Tracheal epithelial cell (primary cell): ENCODE measurements around the gene TCERG1. TPM values are rescaled to one million over a fixed set of nuclear protein-coding genes. Genes with fewer than 3 reads are reported as not detected.

Experiments used
- total RNA-seq: library from RNA; depleted of rRNA; stranded (reverse); fragments of >200 nt; gene quantifications from 2 replicates; pipeline ENCODE4 v1.2.1, GENCODE V29; 2014

Gene TCERG1
- total RNA-seq = 21.9 and 43.3 TPM in 2 replicates

DNA sequence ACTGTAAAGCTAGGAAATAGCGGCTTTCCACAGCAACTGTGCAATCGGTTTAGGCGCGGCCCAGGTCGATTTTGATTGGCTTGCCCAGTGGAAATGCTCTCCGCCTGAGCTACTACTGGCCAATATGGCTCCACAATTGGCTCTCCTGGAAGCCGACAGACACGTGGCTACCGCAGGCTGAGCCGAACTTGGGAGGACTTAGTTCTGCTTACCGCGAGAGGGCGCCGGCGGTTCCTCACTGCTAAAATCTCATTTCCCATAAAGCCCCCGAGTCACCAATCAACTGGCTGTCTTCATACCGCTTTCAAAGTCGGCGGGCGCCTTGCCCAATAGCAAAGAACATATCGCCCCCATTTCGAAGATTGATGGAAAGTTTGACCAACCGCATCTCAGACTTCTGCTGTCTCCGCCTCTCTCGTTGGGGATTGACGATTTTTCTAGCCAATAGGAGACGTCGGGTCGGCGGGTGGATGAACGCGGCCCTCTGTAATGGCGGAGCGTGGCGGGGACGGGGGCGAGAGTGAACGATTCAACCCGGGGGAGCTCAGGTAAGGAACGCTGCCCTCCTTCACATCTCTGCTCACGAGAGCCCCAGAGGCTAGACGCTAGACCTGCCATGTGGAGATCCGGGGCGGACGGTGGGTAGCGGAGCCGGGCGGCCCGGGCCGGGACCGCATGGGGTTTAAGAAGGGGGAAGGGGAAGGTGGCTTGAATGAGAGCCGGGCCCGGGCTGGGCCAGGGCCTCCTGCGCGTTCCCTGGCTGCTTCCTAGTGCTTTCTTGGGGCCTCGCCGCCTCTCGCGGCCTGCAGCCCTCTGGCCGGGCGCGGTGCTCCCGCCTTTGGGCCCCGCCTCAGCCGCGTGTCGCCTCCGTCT, at the start of gene TCERG1:
Gene TCERG1 (plus strand): TSS at position 473 of the 873 bp plus-strand sequence. CDS start 17 bp downstream, at position 490.

DNA sequence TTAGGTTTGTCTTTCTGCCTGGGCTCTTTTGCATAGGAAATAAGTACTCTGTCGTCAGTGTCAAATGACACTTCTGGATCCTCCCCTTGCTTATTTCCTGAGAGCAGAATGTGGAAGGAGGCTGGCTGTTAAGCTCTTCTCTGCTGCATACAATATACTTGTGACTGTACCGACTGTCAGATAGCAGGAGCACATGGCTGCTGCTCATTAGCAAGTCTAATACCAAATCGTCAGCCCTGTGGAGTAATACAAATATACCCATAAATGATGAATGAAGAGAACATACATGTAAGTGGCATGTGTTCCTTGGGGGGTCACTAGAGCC, 69.0 kb downstream of the TCERG1 start, which contains the start of gene GPR151:
Gene GPR151 (minus strand): TSS at position 40 of the 325 bp plus-strand sequence. CDS start 77 bp downstream, outside the sequence.

Other genes with a start within 250 kb of the TCERG1 start
- gene RBM27, start 243.7 kb upstream of the TCERG1 start, total RNA-seq = 19.8 and 20.5 TPM in 2 replicates
- gene POU4F3, start 108.5 kb upstream of the TCERG1 start, total RNA-seq = 0.24 TPM in 1 of 2 replicates, not detected in the other
- gene GPR151, start 68.9 kb downstream of the TCERG1 start, total RNA-seq = not detected in 2 replicates